WTC11 (cell line): Measurements from ENCODE around the gene ZNF217. TPM values are rescaled to one million over a fixed set of nuclear protein-coding genes. Genes with fewer than 3 reads are reported as not detected.

Experiments used
- ATAC-seq: fragments of 200-7000 bp; cut with Tn5 transposase; 2 replicates; pipeline ENCODE4 v1.10.0; 2021; ENCODE audit warnings: mild to moderate bottlenecking, moderate library complexity
- CTCF ChIA-PET: fragments of 300-600 bp; sonication (Branson Sonifier 250); formaldehyde crosslinking; loops from one replicate; lab custom pipeline; 2021; ENCODE audit warnings: antibody characterized with exemption; lab: Charles Lee
- POLR2A ChIA-PET: fragments of 350-600 bp; sonication (Branson Sonifier 250); formaldehyde crosslinking; loops from one replicate; lab custom pipeline; 2021; ENCODE audit warnings: antibody characterized with exemption; lab: Charles Lee
- DNase-seq: peaks from one replicate; pipeline ENCODE4 v3.0.0; 2021; ENCODE audit warnings: low spot score
- H3K27ac Mint-ChIP-seq: 2 replicates; pipeline ENCODE4 v1.8.0; 2021; ENCODE audit warnings: mixed read lengths
- H3K27me3 Mint-ChIP-seq: 2 replicates; pipeline ENCODE4 v1.8.0; 2021; ENCODE audit warnings: low read depth, mild to moderate bottlenecking, moderate library complexity, mixed read lengths
- H3K36me3 Mint-ChIP-seq: 2 replicates; pipeline ENCODE4 v1.8.0; 2021; ENCODE audit warnings: mixed read lengths
- H3K4me1 Mint-ChIP-seq: 2 replicates; pipeline ENCODE4 v1.8.0; 2022; ENCODE audit warnings: mixed read lengths
- H3K4me3 Mint-ChIP-seq: 2 replicates; pipeline ENCODE4 v1.8.0; 2021; ENCODE audit warnings: mild to moderate bottlenecking, moderate library complexity, mixed read lengths
- H3K9me3 Mint-ChIP-seq: 2 replicates; pipeline ENCODE4 v1.8.0; 2021; ENCODE audit warnings: mixed read lengths
- ARID4B ChIP-seq: sonication (generic); formaldehyde crosslinking; IDR thresholded peaks from 2 replicates; pipeline ENCODE4 v1.8.0; 2023; ENCODE audit warnings: missing genetic modification reagents, mild to moderate bottlenecking, borderline replicate concordance
- ATF6 ChIP-seq: sonication (generic); formaldehyde crosslinking; IDR thresholded peaks from 2 replicates; pipeline ENCODE4 v1.8.1; 2023; ENCODE audit warnings: mild to moderate bottlenecking, missing genetic modification reagents
- FOXP1 ChIP-seq: sonication (generic); formaldehyde crosslinking; IDR thresholded peaks from 2 replicates; pipeline ENCODE4 v1.8.0; 2022; ENCODE audit warnings: missing genetic modification reagents, mild to moderate bottlenecking, moderate library complexity, borderline replicate concordance
- GABPB1 ChIP-seq: sonication (generic); formaldehyde crosslinking; IDR thresholded peaks from 2 replicates; pipeline ENCODE4 v1.8.1; 2023; ENCODE audit warnings: mild to moderate bottlenecking, missing genetic modification reagents
- NR1H2 ChIP-seq: sonication (generic); formaldehyde crosslinking; IDR thresholded peaks from 2 replicates; pipeline ENCODE4 v1.9.0; 2021; ENCODE audit warnings: mild to moderate bottlenecking, moderate library complexity, missing genetic modification reagents
- RELA ChIP-seq: sonication (generic); formaldehyde crosslinking; IDR thresholded peaks from 2 replicates; pipeline ENCODE4 v1.8.1; 2022; ENCODE audit warnings: missing genetic modification reagents, mild to moderate bottlenecking, borderline replicate concordance
- SP1 ChIP-seq: sonication (generic); formaldehyde crosslinking; conservative IDR thresholded peaks from 2 replicates; pipeline ENCODE4 v1.8.1; 2022; ENCODE audit warnings: missing genetic modification reagents
- TP53 ChIP-seq: sonication (generic); formaldehyde crosslinking; IDR thresholded peaks from 2 replicates; pipeline ENCODE4 v1.8.1; 2023; ENCODE audit warnings: mild to moderate bottlenecking, missing genetic modification reagents
- ZBTB21 ChIP-seq: sonication (generic); formaldehyde crosslinking; IDR thresholded peaks from 2 replicates; pipeline ENCODE4 v1.8.1; 2023; ENCODE audit warnings: mild to moderate bottlenecking, missing genetic modification reagents, borderline replicate concordance
- ZNF671 ChIP-seq: fragments of 250-450 bp; sonication (Bioruptor Pico); IDR thresholded peaks from 2 replicates; pipeline ENCODE4 v1.8.0; 2021; ENCODE audit warnings: mild to moderate bottlenecking
- total RNA-seq: library from RNA; stranded (reverse); gene quantifications from 3 replicates; pipeline ENCODE4 v1.2.3, GENCODE V29; 2021
- TF ChIP-seq, protein P1 (sequence below): sonication (generic); formaldehyde crosslinking; IDR thresholded peaks from 2 replicates; pipeline ENCODE4 v1.8.1; 2022; ENCODE audit warnings: mild to moderate bottlenecking, moderate library complexity, missing genetic modification reagents
- TF ChIP-seq, protein P2 (sequence below): sonication (generic); formaldehyde crosslinking; IDR thresholded peaks from 2 replicates; pipeline ENCODE4 v1.8.0; 2022; ENCODE audit warnings: mild to moderate bottlenecking, missing genetic modification reagents
- TF ChIP-seq, protein P3 (sequence below): sonication (generic); formaldehyde crosslinking; IDR thresholded peaks from 2 replicates; pipeline ENCODE4 v1.8.1; 2023; ENCODE audit warnings: mild to moderate bottlenecking, missing genetic modification reagents
- TF ChIP-seq, protein P4 (sequence below): sonication (generic); formaldehyde crosslinking; IDR thresholded peaks from 2 replicates; pipeline ENCODE4 v1.8.1; 2022; ENCODE audit warnings: low read depth, mild to moderate bottlenecking, moderate library complexity, missing genetic modification reagents, borderline replicate concordance

ZNF217 gene
- total RNA-seq, 1 experiment from 2014 or later, result 75.6 TPM

GRCh38 chr20:53595018-53595378 is 1.4 kb upstream of the ZNF217 start:
- ChIA-PET CTCF (interaction anchor here (0.7 to 2.0 kb wide), 4 partner anchors 13 to 321 kb away, joined by 3 to 7 read pairs (median 4); no protein-coding TSS in a partner anchor), POLR2A (interaction anchor here (0.7 to 2.1 kb wide), 3 partner anchors 17 to 28 kb away, joined by 6 to 11 read pairs (median 8); no protein-coding TSS in a partner anchor)
- H3K4me1 Mint-ChIP-seq, result peaks cover 66% of the 10 kb centered on the region
- DNase-seq (no peak), ATAC-seq (no peak)
- H3K36me3 Mint-ChIP-seq, result no peaks in the 10 kb centered on the region
- peak overlapping the region; percentile 97 for H3K27ac Mint-ChIP-seq
- no peaks in the 10 kb centered on the region for H3K9me3 Mint-ChIP-seq
- H3K27me3 Mint-ChIP-seq, result no peaks in the 10 kb centered on the region
- TF ChIP-seq FOXP1 (CRISPR knock-in tag) (no peak), TP53 (CRISPR knock-in tag) (no peak), RELA (CRISPR knock-in tag) (no peak), ARID4B (no peak), ZBTB21 (no peak), ATF6 (CRISPR knock-in tag) (no peak)
- TF ChIP-seq, protein P1, sequence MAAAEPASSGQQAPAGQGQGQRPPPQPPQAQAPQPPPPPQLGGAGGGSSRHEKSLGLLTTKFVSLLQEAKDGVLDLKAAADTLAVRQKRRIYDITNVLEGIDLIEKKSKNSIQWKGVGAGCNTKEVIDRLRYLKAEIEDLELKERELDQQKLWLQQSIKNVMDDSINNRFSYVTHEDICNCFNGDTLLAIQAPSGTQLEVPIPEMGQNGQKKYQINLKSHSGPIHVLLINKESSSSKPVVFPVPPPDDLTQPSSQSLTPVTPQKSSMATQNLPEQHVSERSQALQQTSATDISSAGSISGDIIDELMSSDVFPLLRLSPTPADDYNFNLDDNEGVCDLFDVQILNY (CRISPR knock-in tag), result no peak
- TF ChIP-seq, protein P2, sequence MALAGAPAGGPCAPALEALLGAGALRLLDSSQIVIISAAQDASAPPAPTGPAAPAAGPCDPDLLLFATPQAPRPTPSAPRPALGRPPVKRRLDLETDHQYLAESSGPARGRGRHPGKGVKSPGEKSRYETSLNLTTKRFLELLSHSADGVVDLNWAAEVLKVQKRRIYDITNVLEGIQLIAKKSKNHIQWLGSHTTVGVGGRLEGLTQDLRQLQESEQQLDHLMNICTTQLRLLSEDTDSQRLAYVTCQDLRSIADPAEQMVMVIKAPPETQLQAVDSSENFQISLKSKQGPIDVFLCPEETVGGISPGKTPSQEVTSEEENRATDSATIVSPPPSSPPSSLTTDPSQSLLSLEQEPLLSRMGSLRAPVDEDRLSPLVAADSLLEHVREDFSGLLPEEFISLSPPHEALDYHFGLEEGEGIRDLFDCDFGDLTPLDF, result no peak
- H3K4me3 Mint-ChIP-seq, result peak overlapping the region; percentile 74

DNA sequence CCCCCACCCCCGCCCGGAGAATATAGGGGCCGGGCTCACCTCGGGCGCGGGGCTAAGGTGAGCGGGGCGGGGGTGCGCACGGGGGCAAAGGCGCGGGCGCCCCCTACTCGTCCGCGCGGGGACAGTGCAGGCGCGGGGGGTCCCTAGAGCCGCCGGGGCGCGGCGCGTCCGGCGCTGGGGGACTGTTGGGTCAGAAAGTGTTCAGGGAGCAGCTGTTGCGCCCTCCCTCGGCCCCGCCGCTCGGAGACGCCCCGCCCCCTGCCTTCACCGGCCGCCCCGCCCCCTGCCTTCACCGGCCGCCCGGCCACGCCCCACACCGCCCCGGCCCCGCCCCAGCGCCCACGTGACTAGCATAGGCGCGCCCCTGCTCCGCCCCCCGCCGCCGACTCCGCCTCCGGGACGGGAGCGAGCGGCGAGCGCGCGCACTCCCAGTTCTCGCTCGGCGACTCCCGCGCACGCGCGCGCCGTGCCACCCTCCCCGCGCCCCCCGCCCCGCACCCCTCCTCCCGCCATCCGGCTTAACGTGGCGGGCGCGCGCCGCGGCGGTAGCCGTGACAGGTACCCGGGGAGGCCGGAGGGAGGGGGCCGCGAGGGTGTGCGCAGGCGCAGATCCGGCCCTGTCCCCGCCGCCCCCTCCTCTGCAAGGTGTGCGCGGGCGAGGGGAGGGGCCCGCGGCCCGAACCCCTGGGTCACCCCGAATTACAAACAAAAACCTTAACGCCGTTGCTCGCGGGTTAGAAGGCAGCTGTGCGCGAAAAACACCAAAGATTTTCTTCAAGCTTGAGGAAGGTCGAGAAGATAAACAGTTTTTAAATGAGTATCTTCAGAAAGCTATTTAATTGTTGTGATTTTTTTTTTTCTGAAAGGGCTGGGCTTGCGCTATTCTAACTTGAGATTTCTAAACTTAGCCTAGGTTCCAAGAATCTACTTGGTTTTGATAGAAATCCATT is 704 bp upstream of the ZNF217 start:
- DNase-seq, result peak; percentile 95
- peak overlapping the region; percentile 66; the same call in 1 of the 2 replicates for H3K27ac Mint-ChIP-seq
- H3K27me3 Mint-ChIP-seq, result no peaks in the 10 kb centered on the region
- peak overlapping the region; percentile 74 for H3K4me3 Mint-ChIP-seq
- ChIA-PET CTCF (interaction anchor here (0.6 to 2.0 kb wide), 8 partner anchors 13 to 348 kb away, joined by 3 to 7 read pairs (median 3); no protein-coding TSS in a partner anchor), POLR2A (interaction anchor here (0.6 to 2.1 kb wide), 5 partner anchors 17 to 291 kb away, joined by 3 to 11 read pairs (median 6); no protein-coding TSS in a partner anchor)
- no peaks in the 10 kb centered on the region for H3K9me3 Mint-ChIP-seq
- H3K36me3 Mint-ChIP-seq, result no peaks in the 10 kb centered on the region
- ATAC-seq, result peak; percentile 82
- H3K4me1 Mint-ChIP-seq, result peaks cover 66% of the 10 kb centered on the region
- peak; percentile 56; the same call in 1 of the 2 replicates for TF ChIP-seq GABPB1
- no peak for TF ChIP-seq SP1 (CRISPR knock-in tag)
- TF ChIP-seq ARID4B, result no peak
- TF ChIP-seq, protein P3, sequence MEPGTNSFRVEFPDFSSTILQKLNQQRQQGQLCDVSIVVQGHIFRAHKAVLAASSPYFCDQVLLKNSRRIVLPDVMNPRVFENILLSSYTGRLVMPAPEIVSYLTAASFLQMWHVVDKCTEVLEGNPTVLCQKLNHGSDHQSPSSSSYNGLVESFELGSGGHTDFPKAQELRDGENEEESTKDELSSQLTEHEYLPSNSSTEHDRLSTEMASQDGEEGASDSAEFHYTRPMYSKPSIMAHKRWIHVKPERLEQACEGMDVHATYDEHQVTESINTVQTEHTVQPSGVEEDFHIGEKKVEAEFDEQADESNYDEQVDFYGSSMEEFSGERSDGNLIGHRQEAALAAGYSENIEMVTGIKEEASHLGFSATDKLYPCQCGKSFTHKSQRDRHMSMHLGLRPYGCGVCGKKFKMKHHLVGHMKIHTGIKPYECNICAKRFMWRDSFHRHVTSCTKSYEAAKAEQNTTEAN (CRISPR knock-in tag), result no peak
- TF ChIP-seq NR1H2 (CRISPR knock-in tag), result no peak
- TF ChIP-seq, protein P4, sequence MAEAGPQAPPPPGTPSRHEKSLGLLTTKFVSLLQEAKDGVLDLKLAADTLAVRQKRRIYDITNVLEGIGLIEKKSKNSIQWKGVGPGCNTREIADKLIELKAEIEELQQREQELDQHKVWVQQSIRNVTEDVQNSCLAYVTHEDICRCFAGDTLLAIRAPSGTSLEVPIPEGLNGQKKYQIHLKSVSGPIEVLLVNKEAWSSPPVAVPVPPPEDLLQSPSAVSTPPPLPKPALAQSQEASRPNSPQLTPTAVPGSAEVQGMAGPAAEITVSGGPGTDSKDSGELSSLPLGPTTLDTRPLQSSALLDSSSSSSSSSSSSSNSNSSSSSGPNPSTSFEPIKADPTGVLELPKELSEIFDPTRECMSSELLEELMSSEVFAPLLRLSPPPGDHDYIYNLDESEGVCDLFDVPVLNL (CRISPR knock-in tag), result no peak
- TF ChIP-seq ZNF671 (CRISPR knock-in tag), result no peak
